CD14-positive monocyte (primary cell): ENCODE results near the gene NQO2. TPM values are rescaled to one million over a fixed set of nuclear protein-coding genes. Genes with fewer than 3 reads are reported as not detected.
A peak's percentile ranks its signal among the peaks of the same experiment; 100 is the strongest.

ENCODE experiments used
- DNase-seq, 3 donors: peaks; one replicate each; pipeline ENCODE4 v3.0.0-alpha.2; 2011 to 2022
- H2AFZ ChIP-seq: 2 replicates; pipeline ENCODE4 v1.6.0; 2012; ENCODE audit warnings: mild to moderate bottlenecking, low read depth, low read length, inconsistent platforms; ENCODE audit not compliant: insufficient read depth, poor library complexity, severe bottlenecking
- H3K27ac ChIP-seq, 2 donors: 1 replicate in 1 of 2; 2 replicates in 1 of 2; pipeline ENCODE4 v1.5.1; 2012 to 2013; ENCODE audit warnings: low read length in 2 of 2, control low read depth in 1 of 2, inconsistent platforms in 1 of 2, low read depth in 1 of 2, mild to moderate bottlenecking in 1 of 2
- H3K27me3 ChIP-seq, 2 donors: one replicate each; pipeline versions ENCODE4 v1.6.0 to v1.6.1; 2011 to 2013; ENCODE audit warnings: low read length in 2 of 2; ENCODE audit not compliant: control insufficient read depth in 2 of 2, insufficient read depth in 2 of 2
- H3K36me3 ChIP-seq, 2 donors: replicated peaks in 1 of 2; 1 replicate in 1 of 2; 2 replicates in 1 of 2; pipeline versions ENCODE4 v1.5.1 to v1.6.1; 2012 to 2013; ENCODE audit warnings: low read length in 2 of 2, control low read depth in 1 of 2, inconsistent platforms in 1 of 2, mild to moderate bottlenecking in 1 of 2; ENCODE audit not compliant: insufficient read depth in 2 of 2, control insufficient read depth in 1 of 2
- H3K4me1 ChIP-seq, 2 donors: 1 replicate in 1 of 2; 2 replicates in 1 of 2; pipeline versions ENCODE4 v1.5.1 to v1.6.1; 2012 to 2013; ENCODE audit warnings: low read length in 2 of 2, control low read depth in 1 of 2, inconsistent platforms in 1 of 2, mild to moderate bottlenecking in 1 of 2, moderate library complexity in 1 of 2; ENCODE audit not compliant: insufficient read depth in 2 of 2, control insufficient read depth in 1 of 2
- H3K4me2 ChIP-seq: replicated peaks from 2 replicates; pipeline ENCODE3; 2012; ENCODE audit warnings: low read length, moderate library complexity, mild to moderate bottlenecking; ENCODE audit not compliant: poor library complexity, severe bottlenecking; ENCODE audit errors: extremely low read depth
- H3K4me3 ChIP-seq, 3 experiments: fragments of 200-600 bp in 1 of 3; sonication (generic) in 1 of 3; replicated peaks in 1 of 3; 1 replicate in 2 of 3; 2 replicates in 1 of 3; pipeline ENCODE4 v1.5.1; 2011 to 2013; ENCODE audit warnings: low read length in 3 of 3, mild to moderate bottlenecking in 3 of 3, control low read depth in 2 of 3, low read depth in 2 of 3, inconsistent platforms in 1 of 3, moderate library complexity in 1 of 3
- H3K79me2 ChIP-seq: 2 replicates; pipeline ENCODE4 v1.6.0; 2012; ENCODE audit warnings: mild to moderate bottlenecking, control low read depth, inconsistent platforms, low read length, moderate library complexity; ENCODE audit not compliant: insufficient read depth
- H3K9ac ChIP-seq: 2 replicates; pipeline ENCODE4 v1.6.0; 2017; ENCODE audit warnings: low read length, mild to moderate bottlenecking; ENCODE audit not compliant: insufficient read depth, poor library complexity, severe bottlenecking
- H3K9me3 ChIP-seq, 2 donors: replicated peaks in 1 of 2; 1 replicate in 1 of 2; 2 replicates in 1 of 2; pipeline versions ENCODE4 v1.5.1 to v1.6.1; 2012 to 2013; ENCODE audit warnings: low read length in 2 of 2, control low read depth in 1 of 2; ENCODE audit not compliant: control insufficient read depth in 1 of 2, insufficient read depth in 1 of 2
- H4K20me1 ChIP-seq: 2 replicates; pipeline ENCODE4 v1.6.0; 2012; ENCODE audit warnings: mild to moderate bottlenecking, low read length, control low read depth, moderate library complexity; ENCODE audit not compliant: insufficient read depth
- H3K27ac Mint-ChIP-seq, 7 donors: one replicate each; pipeline ENCODE4 v1.8.0; 2020; ENCODE audit warnings: mild to moderate bottlenecking in 7 of 7, mixed read lengths in 7 of 7, moderate library complexity in 6 of 7, inconsistent platforms in 2 of 7
- H3K27me3 Mint-ChIP-seq, 3 donors: one replicate each; pipeline ENCODE4 v1.8.0; 2021 to 2022; ENCODE audit warnings: low read depth in 3 of 3, mild to moderate bottlenecking in 3 of 3, mixed read lengths in 3 of 3, moderate library complexity in 3 of 3, inconsistent platforms in 1 of 3
- H3K36me3 Mint-ChIP-seq, 2 donors: one replicate each; pipeline ENCODE4 v1.8.0; 2020; ENCODE audit warnings: mixed read lengths in 2 of 2, inconsistent platforms in 1 of 2, mild to moderate bottlenecking in 1 of 2
- H3K4me1 Mint-ChIP-seq: one replicate; pipeline ENCODE4 v1.8.0; 2020; ENCODE audit warnings: mild to moderate bottlenecking, mixed read lengths
- H3K4me3 Mint-ChIP-seq, 2 donors: one replicate each; pipeline ENCODE4 v1.8.0; 2020; ENCODE audit warnings: mild to moderate bottlenecking in 2 of 2, mixed read lengths in 2 of 2, moderate library complexity in 1 of 2
- H3K9me3 Mint-ChIP-seq, 7 donors: one replicate each; pipeline ENCODE4 v1.8.0; 2020 to 2022; ENCODE audit warnings: mixed read lengths in 7 of 7, mild to moderate bottlenecking in 6 of 7, moderate library complexity in 6 of 7, inconsistent platforms in 2 of 7
- WGBS: methylation state at CpG from one replicate; pipeline ENCODE4 v1.1.5; 2013; ENCODE audit warnings: missing lambda C conversion rate; ENCODE audit not compliant: insufficient coverage; 5-methylcytosine and 5-hydroxymethylcytosine counted together
- intact Hi-C, 2 donors: fragments of 100-400 bp; cut with micrococcal nuclease; formaldehyde crosslinking; loops; one replicate each; pipeline versions ENCODE4 v1.15.0 to v1.15.1; 2023
- polyA plus RNA-seq, 3 donors: library from polyadenylated mRNA; depleted of rRNA in 1 of 3; unstranded in 2 of 3; stranded (reverse) in 1 of 3; fragments of 300-500 nt in 2 of 3; fragments of >200 nt in 1 of 3; fragmentation: Illumina TruSeq in 2 of 3; gene quantifications; 1 replicate in 2 of 3; 2 replicates in 1 of 3; pipeline ENCODE4 v1.2.3, GENCODE V29; 2012 to 2021
- TF ChIP-seq, protein P1 (sequence below): fragments of 200-600 bp; IDR thresholded peaks from one replicate; pipeline ENCODE4 v1.8.0; 2022; ENCODE audit warnings: antibody characterized with exemption, mild to moderate bottlenecking

The NQO2 gene
- polyA plus RNA-seq, 3 donors, result 30.0 to 281 (median 146) TPM

DNA sequence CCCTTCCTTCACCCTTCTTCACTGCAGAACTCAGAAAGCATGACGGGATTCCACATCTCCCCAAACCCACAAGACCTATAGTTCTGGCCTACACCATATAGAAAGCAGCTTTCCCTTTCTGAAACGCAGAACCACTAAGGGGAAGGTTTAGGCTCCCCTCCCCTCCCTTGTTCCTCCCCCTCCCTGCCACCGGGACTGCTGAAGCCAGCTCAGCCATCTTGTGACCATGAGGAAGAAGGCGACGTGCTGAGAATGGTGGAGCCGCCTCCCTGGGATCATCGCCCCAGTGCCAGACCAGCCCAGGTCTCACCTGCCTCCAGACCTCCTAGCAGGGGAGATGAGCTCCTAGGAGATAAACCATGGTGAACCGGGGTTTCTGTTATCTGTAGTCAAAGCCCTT is 48.0 kb upstream of the NQO2 start:
- peak overlapping the region; percentile 86 for H2AFZ ChIP-seq
- Mint-ChIP-seq H3K36me3 (peaks cover 57 to 93% of the 10 kb centered on the region in 2 donors), H3K4me3 (peak overlapping the region; percentile 39 to 85), H3K27me3 (peaks cover 0 to 2% (median 2%) of the 10 kb centered on the region in 3 donors), H3K9me3 (peaks cover 0 to 4% (median 2%) of the 10 kb centered on the region in 7 donors), H3K27ac (peak overlapping the region; percentile 96 to 98 (median 97)), H3K4me1 (peaks cover 18% of the 10 kb centered on the region)
- TF ChIP-seq, protein P1, sequence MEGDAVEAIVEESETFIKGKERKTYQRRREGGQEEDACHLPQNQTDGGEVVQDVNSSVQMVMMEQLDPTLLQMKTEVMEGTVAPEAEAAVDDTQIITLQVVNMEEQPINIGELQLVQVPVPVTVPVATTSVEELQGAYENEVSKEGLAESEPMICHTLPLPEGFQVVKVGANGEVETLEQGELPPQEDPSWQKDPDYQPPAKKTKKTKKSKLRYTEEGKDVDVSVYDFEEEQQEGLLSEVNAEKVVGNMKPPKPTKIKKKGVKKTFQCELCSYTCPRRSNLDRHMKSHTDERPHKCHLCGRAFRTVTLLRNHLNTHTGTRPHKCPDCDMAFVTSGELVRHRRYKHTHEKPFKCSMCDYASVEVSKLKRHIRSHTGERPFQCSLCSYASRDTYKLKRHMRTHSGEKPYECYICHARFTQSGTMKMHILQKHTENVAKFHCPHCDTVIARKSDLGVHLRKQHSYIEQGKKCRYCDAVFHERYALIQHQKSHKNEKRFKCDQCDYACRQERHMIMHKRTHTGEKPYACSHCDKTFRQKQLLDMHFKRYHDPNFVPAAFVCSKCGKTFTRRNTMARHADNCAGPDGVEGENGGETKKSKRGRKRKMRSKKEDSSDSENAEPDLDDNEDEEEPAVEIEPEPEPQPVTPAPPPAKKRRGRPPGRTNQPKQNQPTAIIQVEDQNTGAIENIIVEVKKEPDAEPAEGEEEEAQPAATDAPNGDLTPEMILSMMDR, result no peak
- peaks cover 27 to 62% of the 10 kb centered on the region in 2 donors for H3K36me3 ChIP-seq
- peak overlapping the region; percentile 56 for H3K4me2 ChIP-seq
- 11% methylated on average over 1 of the region's 8 CpGs for WGBS
- peaks cover 15 to 22% of the 10 kb centered on the region in 2 donors for H3K4me1 ChIP-seq
- no peaks in the 10 kb centered on the region for H4K20me1 ChIP-seq
- peak; percentile 83 to 91 (median 89) for DNase-seq
- H3K27ac ChIP-seq, result peak overlapping the region; percentile 70 to 87
- no peaks in the 10 kb centered on the region for H3K9me3 ChIP-seq
- H3K9ac ChIP-seq, result peak overlapping the region; percentile 46
- no peaks in the 10 kb centered on the region for H3K79me2 ChIP-seq
- H3K4me3 ChIP-seq, result peak overlapping the region in 1 of 3 experiments; percentile 39
- intact Hi-C loops, result loop anchor here (2.0 to 5.0 kb wide), 2 partner anchors 36 to 37 kb away; no protein-coding TSS in a partner anchor
- no peaks in the 10 kb centered on the region for H3K27me3 ChIP-seq

GRCh38 chr6:2952557-2953095 is 47.1 kb upstream of the NQO2 start:
- H4K20me1 ChIP-seq, result no peaks in the 10 kb centered on the region
- peak overlapping the region; percentile 56 for H3K4me2 ChIP-seq
- peak; percentile 54 to 82 (median 74) for DNase-seq
- Mint-ChIP-seq H3K9me3 (peaks cover 0 to 4% (median 2%) of the 10 kb centered on the region in 7 donors), H3K27ac (peak overlapping the region; percentile 96 to 98 (median 97)), H3K27me3 (peaks cover 0 to 2% (median 2%) of the 10 kb centered on the region in 3 donors), H3K36me3 (peaks cover 57 to 93% of the 10 kb centered on the region in 2 donors), H3K4me3 (peak overlapping the region; percentile 76 to 79), H3K4me1 (peaks cover 21% of the 10 kb centered on the region)
- 30% methylated on average over 25 of the region's 27 CpGs for WGBS
- H3K9ac ChIP-seq, result no peak overlapping the region
- H3K27me3 ChIP-seq, result no peaks in the 10 kb centered on the region
- TF ChIP-seq, protein P1, result peak; percentile 100
- H2AFZ ChIP-seq, result peak overlapping the region; percentile 86
- peak overlapping the region in 2 of 3 experiments; percentile 17 to 53 for H3K4me3 ChIP-seq
- no peaks in the 10 kb centered on the region for H3K9me3 ChIP-seq
- H3K79me2 ChIP-seq, result no peaks in the 10 kb centered on the region
- H3K36me3 ChIP-seq, result peaks cover 25 to 61% of the 10 kb centered on the region in 2 donors
- peak overlapping the region; percentile 34 to 87 for H3K27ac ChIP-seq
- peaks cover 15 to 22% of the 10 kb centered on the region in 2 donors for H3K4me1 ChIP-seq
- intact Hi-C loops, result loop anchor here (2.0 to 5.0 kb wide), 2 partner anchors 35 to 36 kb away; no protein-coding TSS in a partner anchor
